Measurements from ENCODE around the gene C5orf46. TPM values are rescaled to one million over a fixed set of nuclear protein-coding genes. Genes with fewer than 3 reads are reported as not detected.

C5orf46 gene
- total RNA-seq (2014; rRNA removed; shearing (Covaris generic)) (not detected in 2 replicates), total RNA-seq (2022) (not detected in 2 replicates), Bru-seq, nascent RNA (not detected), BruChase-seq, experiment 1, labeled RNA remaining after a 6-hour chase (not detected), BruChase-seq, experiment 2, labeled RNA remaining after a 2-hour chase (not detected)
- long read RNA-seq: 0 reads

GRCh38 chr5:147906326-147907095, at the start of gene C5orf46:
TSS of gene C5orf46 (minus strand) at chr5:147906538. CDS start at chr5:147906501, 37 bp downstream.
- no peak within 1 kb of the TSS for H3K4me3 ChIP-seq (ENCODE audit: low read depth, low read length, poor library complexity, severe bottlenecking)
- ChIA-PET POLR2A (no interaction called here), CTCF (ENCODE audit: unreplicated experiment) (no interaction called here)
- intact Hi-C loops (cut with micrococcal nuclease; ENCODE audit: unreplicated experiment): no loop called here
- H3K9me3 ChIP-seq (ENCODE audit: low read length): no peaks in the 10 kb centered on the region
- no peaks in the 10 kb centered on the region for H3K79me2 ChIP-seq (ENCODE audit: insufficient read depth, low read depth, low read length)
- no peak for DNase-seq (ENCODE audit: low spot score)
- no peaks in the 10 kb centered on the region for H4K20me1 ChIP-seq (ENCODE audit: insufficient read depth, low read length)
- no peaks in the 10 kb centered on the region for H3K9me2 ChIP-seq (ENCODE audit: insufficient read depth, low read length)
- no peak within 1 kb of the TSS for H3K27ac ChIP-seq (ENCODE audit: low read depth, low read length, poor library complexity, severe bottlenecking)
- H3K4me1 ChIP-seq (ENCODE audit: insufficient read depth, low read length, poor library complexity, severe bottlenecking): no peaks in the 10 kb centered on the region
- H2AFZ ChIP-seq (ENCODE audit: low read length): no peak within 1 kb of the TSS
- no peak within 1 kb of the TSS for H3K4me2 ChIP-seq (ENCODE audit: low read length)
- no peaks in the 10 kb centered on the region for H3K36me3 ChIP-seq (ENCODE audit: insufficient read depth, low read length)
- no peak for TF ChIP-seq EZH2phosphoT487 (IDR thresholded peaks at IDR 0.05; ENCODE audit: borderline replicate concordance, low read depth, low read length)
- TF ChIP-seq CTCF (conservative IDR thresholded peaks at IDR 0.05; ENCODE audit: low read length): no peak
- BruUV-seq (replicated peaks): no TSS peak

GRCh38 chr5:147954971-147955370, 48.6 kb upstream of the C5orf46 start:
- CTCF ChIA-PET (ENCODE audit: unreplicated experiment): no interaction called here
- BruUV-seq (replicated peaks): no TSS peak

More at GRCh38 chr5:147954971-147955370, 48.6 kb upstream of the C5orf46 start:
- H3K36me3 ChIP-seq (ENCODE audit: insufficient read depth, low read length): no peaks in the 10 kb centered on the region
- no peaks in the 10 kb centered on the region for H3K4me1 ChIP-seq (ENCODE audit: insufficient read depth, low read length, poor library complexity, severe bottlenecking)
- no peak overlapping the region for H2AFZ ChIP-seq (ENCODE audit: low read length)
- no peaks in the 10 kb centered on the region for H3K79me2 ChIP-seq (ENCODE audit: insufficient read depth, low read depth, low read length)
- no peak overlapping the region for H3K4me3 ChIP-seq (ENCODE audit: low read depth, low read length, poor library complexity, severe bottlenecking)
- H3K9me2 ChIP-seq (ENCODE audit: insufficient read depth, low read length): no peaks in the 10 kb centered on the region
- DNase-seq (ENCODE audit: low spot score): no peak
- no peak overlapping the region for H3K4me2 ChIP-seq (ENCODE audit: low read length)
- TF ChIP-seq CTCF (conservative IDR thresholded peaks at IDR 0.05; ENCODE audit: low read length) (no peak), EZH2phosphoT487 (IDR thresholded peaks at IDR 0.05; ENCODE audit: borderline replicate concordance, low read depth, low read length) (no peak)
- H4K20me1 ChIP-seq (ENCODE audit: insufficient read depth, low read length): no peaks in the 10 kb centered on the region
- H3K27ac ChIP-seq (ENCODE audit: low read depth, low read length, poor library complexity, severe bottlenecking): no peak overlapping the region
- no peaks in the 10 kb centered on the region for H3K9me3 ChIP-seq (ENCODE audit: low read length)
- intact Hi-C loops (cut with micrococcal nuclease; ENCODE audit: unreplicated experiment): loop anchor here (10.0 kb wide), 1 partner anchor 170 kb away; no protein-coding TSS in a partner anchor
- POLR2A ChIA-PET: no interaction called here
